Heart left ventricle (tissue), 13 donors: Measurements from ENCODE around the gene PLEKHG3.

Experiments
- POLR2A ChIP-seq, 2 donors: fragments of 450-650 bp; IDR thresholded peaks; one replicate each; pipeline ENCODE4 v1.6.1; 2017; ENCODE audit warnings: antibody characterized with exemption in 2 of 2, mild to moderate bottlenecking in 2 of 2, moderate library complexity in 2 of 2
- TF ChIP-seq, protein P1 (sequence below), 12 donors: fragments of 200-600 bp; sonication (generic) in 4 of 12; IDR thresholded peaks; one replicate each; pipeline versions ENCODE4 v1.5.0 to v1.8.0; 2018 to 2022; ENCODE audit warnings: antibody characterized with exemption in 12 of 12, mild to moderate bottlenecking in 5 of 12
- donor health status: ischemic (EF 13 %, LVEDD 7.1; RV severe dilation, severe dysfunction).
- donor health status: DM: no; HTN: yes; CAD: no.
- donor health status: DM: no; HTN: no; CAD: no.
- donor health status: ischemic (EF 25% LVEDD 6.9; RV normal size, moderate dysfunction).
- donor health status: ischemic (EF 25% LVEDD 5.7; RV mildly dilated, moderate dysfunction).
- donor health status: ischemic (EF 35%, LVEDD 5.7; RV mildly dilated, moderate dysfunction).
- donor health status: nonischemic (EF 11% LVEDD 7.7; RV severe dilation, severe dysfunction).
- donor health status: DM: yes; HTN: yes; CAD: no.
- donor health status: PGD.
- donor health status: ischemic (EF 29% LVEDD 5.4; RV normal size, mild dysfunction).
- donor health status: nonischemic (EF 23%, LVEDD 6.1; RV moderate dilation, normal function).

DNA sequence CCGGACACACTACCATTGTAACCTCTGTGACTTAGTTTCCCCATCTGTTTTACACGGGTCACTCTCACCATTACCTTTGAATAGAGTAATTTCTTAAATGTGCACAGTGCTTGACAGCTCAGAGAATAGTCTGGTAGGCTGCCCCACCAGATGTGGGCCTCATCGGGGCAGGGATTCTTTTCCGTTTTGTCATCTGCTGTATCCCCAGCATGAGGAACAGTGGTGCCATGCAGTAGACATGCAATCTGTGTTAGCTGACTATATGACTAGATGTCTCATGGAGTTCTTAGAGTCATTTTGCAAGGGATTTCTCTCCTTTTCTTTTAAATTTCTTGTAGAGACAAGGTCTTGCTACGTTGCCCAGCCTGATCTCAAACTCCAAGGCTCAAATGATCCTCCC is 44.9 kb upstream of the PLEKHG3 start:
- TF ChIP-seq, protein P1, sequence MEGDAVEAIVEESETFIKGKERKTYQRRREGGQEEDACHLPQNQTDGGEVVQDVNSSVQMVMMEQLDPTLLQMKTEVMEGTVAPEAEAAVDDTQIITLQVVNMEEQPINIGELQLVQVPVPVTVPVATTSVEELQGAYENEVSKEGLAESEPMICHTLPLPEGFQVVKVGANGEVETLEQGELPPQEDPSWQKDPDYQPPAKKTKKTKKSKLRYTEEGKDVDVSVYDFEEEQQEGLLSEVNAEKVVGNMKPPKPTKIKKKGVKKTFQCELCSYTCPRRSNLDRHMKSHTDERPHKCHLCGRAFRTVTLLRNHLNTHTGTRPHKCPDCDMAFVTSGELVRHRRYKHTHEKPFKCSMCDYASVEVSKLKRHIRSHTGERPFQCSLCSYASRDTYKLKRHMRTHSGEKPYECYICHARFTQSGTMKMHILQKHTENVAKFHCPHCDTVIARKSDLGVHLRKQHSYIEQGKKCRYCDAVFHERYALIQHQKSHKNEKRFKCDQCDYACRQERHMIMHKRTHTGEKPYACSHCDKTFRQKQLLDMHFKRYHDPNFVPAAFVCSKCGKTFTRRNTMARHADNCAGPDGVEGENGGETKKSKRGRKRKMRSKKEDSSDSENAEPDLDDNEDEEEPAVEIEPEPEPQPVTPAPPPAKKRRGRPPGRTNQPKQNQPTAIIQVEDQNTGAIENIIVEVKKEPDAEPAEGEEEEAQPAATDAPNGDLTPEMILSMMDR (IDR thresholded peaks at IDR 0.05) = no peak
- no peak for TF ChIP-seq POLR2A (IDR thresholded peaks at IDR 0.05)
